HepG2 (cell line): ENCODE measurements around the gene PALM. TPM values are rescaled to one million over a fixed set of nuclear protein-coding genes. Genes with fewer than 3 reads are reported as not detected.

Source experiments
- HDAC2 ChIP-seq: sonication (generic); formaldehyde crosslinking; IDR thresholded peaks from 2 replicates; pipeline ENCODE4 v1.4.0; 2020; ENCODE audit warnings: missing genetic modification reagents
- HNRNPLL ChIP-seq: fragments of 200-400 bp; formaldehyde crosslinking; IDR thresholded peaks from 2 replicates; pipeline ENCODE4 v1.6.1; 2017; ENCODE audit warnings: mild to moderate bottlenecking, low read depth, low read length; ENCODE audit not compliant: poor library complexity, severe bottlenecking
- NR2F2 ChIP-seq: IDR thresholded peaks from 2 replicates; pipeline ENCODE4 v1.6.1; 2012; ENCODE audit warnings: low read depth, inconsistent platforms, borderline replicate concordance
- POLR2A ChIP-seq, 2 experiments: IDR thresholded peaks; 2 replicates each; pipeline ENCODE4 v1.6.1; 2011; ENCODE audit warnings: low read depth in 2 of 2, low read length in 2 of 2, mild to moderate bottlenecking in 1 of 2, moderate library complexity in 1 of 2; ENCODE audit not compliant: insufficient read depth in 1 of 2
- SAP130 ChIP-seq: IDR thresholded peaks from 2 replicates; pipeline ENCODE4 v1.6.1; 2016; ENCODE audit warnings: low read depth
- SNRNP70 ChIP-seq: fragments of 200-400 bp; formaldehyde crosslinking; IDR thresholded peaks from 2 replicates; pipeline ENCODE4 v1.6.1; 2017; ENCODE audit warnings: mild to moderate bottlenecking, low read depth, low read length, moderate library complexity
- TAF1 ChIP-seq: sonication (generic); formaldehyde crosslinking; IDR thresholded peaks from 2 replicates; pipeline ENCODE4 v1.4.0; 2020; ENCODE audit warnings: missing genetic modification reagents
- ZHX1 ChIP-seq: sonication (generic); formaldehyde crosslinking; IDR thresholded peaks from 2 replicates; pipeline ENCODE4 v1.8.1; 2022; ENCODE audit warnings: low read depth, mild to moderate bottlenecking, missing genetic modification reagents
- ZNF30 ChIP-seq: sonication (generic); formaldehyde crosslinking; IDR thresholded peaks from 2 replicates; pipeline ENCODE4 v1.5.0; 2020; ENCODE audit warnings: mild to moderate bottlenecking, missing genetic modification reagents
- ZNF441 ChIP-seq: sonication (generic); formaldehyde crosslinking; IDR thresholded peaks from 2 replicates; pipeline ENCODE4 v1.7.0; 2021; ENCODE audit warnings: missing genetic modification reagents, borderline replicate concordance
- ZNF615 ChIP-seq: sonication (generic); formaldehyde crosslinking; IDR thresholded peaks from 2 replicates; pipeline ENCODE4 v1.5.0; 2020; ENCODE audit warnings: mild to moderate bottlenecking, missing genetic modification reagents, borderline replicate concordance
- ZNF7 ChIP-seq: IDR thresholded peaks from 2 replicates; pipeline ENCODE4 v1.6.1; 2016; ENCODE audit warnings: missing biosample characterization, missing genetic modification reagents
- polyA plus RNA-seq, 8 experiments: library from polyadenylated mRNA; depleted of rRNA in 3 of 8; stranded (reverse) in 7 of 8; unstranded in 1 of 8; fragments of >200 nt; fragmentation: Illumina TruSeq in 4 of 8; extraction: Trizol in 4 of 8; gene quantifications; 2 replicates each; pipeline versions ENCODE4 v1.2.1 to v1.2.3, GENCODE V29; 2011 to 2016; ENCODE audit warnings: low read depth in 4 of 8, missing spikeins in 1 of 8, mixed read lengths in 1 of 8; ENCODE audit not compliant: insufficient read depth in 1 of 8
- total RNA-seq, 5 experiments: library from RNA; depleted of rRNA; stranded (reverse); fragments of >200 nt; fragmentation: Illumina TruSeq; extraction: Trizol; gene quantifications; 2 replicates each; pipeline ENCODE4 v1.2.3, GENCODE V29; 2016; ENCODE audit warnings: low read depth in 1 of 5
- TF ChIP-seq, protein P1 (sequence below): sonication (generic); formaldehyde crosslinking; IDR thresholded peaks from 2 replicates; pipeline ENCODE4 v1.5.0; 2020; ENCODE audit warnings: mild to moderate bottlenecking, missing genetic modification reagents, borderline replicate concordance
- TF ChIP-seq, protein P2 (sequence below): sonication (generic); IDR thresholded peaks from 2 replicates; pipeline ENCODE4 v1.6.1; 2016; ENCODE audit warnings: low read depth, borderline replicate concordance
- TF ChIP-seq, protein P3 (sequence below): sonication (generic); formaldehyde crosslinking; IDR thresholded peaks from 2 replicates; pipeline ENCODE4 v1.4.0; 2020; ENCODE audit warnings: mild to moderate bottlenecking, missing genetic modification reagents
- TF ChIP-seq, protein P4 (sequence below): IDR thresholded peaks from 2 replicates; pipeline ENCODE4 v1.6.1; 2016; ENCODE audit warnings: low read depth, missing genetic modification reagents, missing compliant biosample characterization

Gene PALM
- total and polyA plus RNA-seq, 2 of the 13 experiments (the other 11 are each of a cell fraction or from before 2014, with no cell fraction given), result 4.0 to 9.7 TPM

GRCh38 chr19:662207-662961 is 46.4 kb upstream of the PALM start (continued):
- no peak for TF ChIP-seq ZNF615
- no peak for TF ChIP-seq ZHX1 (CRISPR knock-in tag)
- TF ChIP-seq, protein P1, sequence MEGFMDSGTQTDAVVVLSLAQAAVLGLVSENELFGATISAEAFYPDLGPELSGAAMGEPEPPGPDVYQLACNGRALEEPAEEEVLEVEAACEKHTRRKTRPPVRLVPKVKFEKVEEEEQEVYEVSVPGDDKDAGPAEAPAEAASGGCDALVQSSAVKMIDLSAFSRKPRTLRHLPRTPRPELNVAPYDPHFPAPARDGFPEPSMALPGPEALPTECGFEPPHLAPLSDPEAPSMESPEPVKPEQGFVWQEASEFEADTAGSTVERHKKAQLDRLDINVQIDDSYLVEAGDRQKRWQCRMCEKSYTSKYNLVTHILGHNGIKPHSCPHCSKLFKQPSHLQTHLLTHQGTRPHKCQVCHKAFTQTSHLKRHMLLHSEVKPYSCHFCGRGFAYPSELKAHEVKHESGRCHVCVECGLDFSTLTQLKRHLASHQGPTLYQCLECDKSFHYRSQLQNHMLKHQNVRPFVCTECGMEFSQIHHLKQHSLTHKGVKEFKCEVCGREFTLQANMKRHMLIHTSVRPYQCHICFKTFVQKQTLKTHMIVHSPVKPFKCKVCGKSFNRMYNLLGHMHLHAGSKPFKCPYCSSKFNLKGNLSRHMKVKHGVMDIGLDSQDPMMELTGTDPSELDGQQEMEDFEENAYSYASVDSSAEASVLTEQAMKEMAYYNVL (CRISPR knock-in tag), result no peak
- peak; percentile 21; the same call in 1 of the 2 replicates for TF ChIP-seq HDAC2 (CRISPR knock-in tag)
- TF ChIP-seq SAP130 (CRISPR knock-in tag), result peak; percentile 79
- no peak for TF ChIP-seq SNRNP70
- TF ChIP-seq POLR2A (IDR thresholded peaks at IDR 0.05; ENCODE audit: insufficient read depth in 1 of 2, low read depth in 2 of 2, low read length in 2 of 2), result peak; percentile 47 to 51; a peak in 3 of 4 replicates
- no peak for TF ChIP-seq ZNF30
- 0 out of 2 replicates have a peak, but pooled peaks have one; percentile 7 for TF ChIP-seq NR2F2
- TF ChIP-seq, protein P2, sequence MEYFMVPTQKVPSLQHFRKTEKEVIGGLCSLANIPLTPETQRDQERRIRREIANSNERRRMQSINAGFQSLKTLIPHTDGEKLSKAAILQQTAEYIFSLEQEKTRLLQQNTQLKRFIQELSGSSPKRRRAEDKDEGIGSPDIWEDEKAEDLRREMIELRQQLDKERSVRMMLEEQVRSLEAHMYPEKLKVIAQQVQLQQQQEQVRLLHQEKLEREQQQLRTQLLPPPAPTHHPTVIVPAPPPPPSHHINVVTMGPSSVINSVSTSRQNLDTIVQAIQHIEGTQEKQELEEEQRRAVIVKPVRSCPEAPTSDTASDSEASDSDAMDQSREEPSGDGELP, result peak; percentile 15; the same call in 1 of the 2 replicates
- TF ChIP-seq, protein P3, sequence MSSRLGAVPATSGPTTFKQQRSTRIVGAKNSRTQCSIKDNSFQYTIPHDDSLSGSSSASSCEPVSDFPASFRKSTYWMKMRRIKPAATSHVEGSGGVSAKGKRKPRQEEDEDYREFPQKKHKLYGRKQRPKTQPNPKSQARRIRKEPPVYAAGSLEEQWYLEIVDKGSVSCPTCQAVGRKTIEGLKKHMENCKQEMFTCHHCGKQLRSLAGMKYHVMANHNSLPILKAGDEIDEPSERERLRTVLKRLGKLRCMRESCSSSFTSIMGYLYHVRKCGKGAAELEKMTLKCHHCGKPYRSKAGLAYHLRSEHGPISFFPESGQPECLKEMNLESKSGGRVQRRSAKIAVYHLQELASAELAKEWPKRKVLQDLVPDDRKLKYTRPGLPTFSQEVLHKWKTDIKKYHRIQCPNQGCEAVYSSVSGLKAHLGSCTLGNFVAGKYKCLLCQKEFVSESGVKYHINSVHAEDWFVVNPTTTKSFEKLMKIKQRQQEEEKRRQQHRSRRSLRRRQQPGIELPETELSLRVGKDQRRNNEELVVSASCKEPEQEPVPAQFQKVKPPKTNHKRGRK (CRISPR knock-in tag), result no peak
- peak; percentile 31; the same call in 1 of the 2 replicates for TF ChIP-seq TAF1 (CRISPR knock-in tag)
- no peak for TF ChIP-seq ZNF441 (CRISPR knock-in tag)
- no peak for TF ChIP-seq ZNF7 (CRISPR knock-in tag)
- TF ChIP-seq, protein P4, sequence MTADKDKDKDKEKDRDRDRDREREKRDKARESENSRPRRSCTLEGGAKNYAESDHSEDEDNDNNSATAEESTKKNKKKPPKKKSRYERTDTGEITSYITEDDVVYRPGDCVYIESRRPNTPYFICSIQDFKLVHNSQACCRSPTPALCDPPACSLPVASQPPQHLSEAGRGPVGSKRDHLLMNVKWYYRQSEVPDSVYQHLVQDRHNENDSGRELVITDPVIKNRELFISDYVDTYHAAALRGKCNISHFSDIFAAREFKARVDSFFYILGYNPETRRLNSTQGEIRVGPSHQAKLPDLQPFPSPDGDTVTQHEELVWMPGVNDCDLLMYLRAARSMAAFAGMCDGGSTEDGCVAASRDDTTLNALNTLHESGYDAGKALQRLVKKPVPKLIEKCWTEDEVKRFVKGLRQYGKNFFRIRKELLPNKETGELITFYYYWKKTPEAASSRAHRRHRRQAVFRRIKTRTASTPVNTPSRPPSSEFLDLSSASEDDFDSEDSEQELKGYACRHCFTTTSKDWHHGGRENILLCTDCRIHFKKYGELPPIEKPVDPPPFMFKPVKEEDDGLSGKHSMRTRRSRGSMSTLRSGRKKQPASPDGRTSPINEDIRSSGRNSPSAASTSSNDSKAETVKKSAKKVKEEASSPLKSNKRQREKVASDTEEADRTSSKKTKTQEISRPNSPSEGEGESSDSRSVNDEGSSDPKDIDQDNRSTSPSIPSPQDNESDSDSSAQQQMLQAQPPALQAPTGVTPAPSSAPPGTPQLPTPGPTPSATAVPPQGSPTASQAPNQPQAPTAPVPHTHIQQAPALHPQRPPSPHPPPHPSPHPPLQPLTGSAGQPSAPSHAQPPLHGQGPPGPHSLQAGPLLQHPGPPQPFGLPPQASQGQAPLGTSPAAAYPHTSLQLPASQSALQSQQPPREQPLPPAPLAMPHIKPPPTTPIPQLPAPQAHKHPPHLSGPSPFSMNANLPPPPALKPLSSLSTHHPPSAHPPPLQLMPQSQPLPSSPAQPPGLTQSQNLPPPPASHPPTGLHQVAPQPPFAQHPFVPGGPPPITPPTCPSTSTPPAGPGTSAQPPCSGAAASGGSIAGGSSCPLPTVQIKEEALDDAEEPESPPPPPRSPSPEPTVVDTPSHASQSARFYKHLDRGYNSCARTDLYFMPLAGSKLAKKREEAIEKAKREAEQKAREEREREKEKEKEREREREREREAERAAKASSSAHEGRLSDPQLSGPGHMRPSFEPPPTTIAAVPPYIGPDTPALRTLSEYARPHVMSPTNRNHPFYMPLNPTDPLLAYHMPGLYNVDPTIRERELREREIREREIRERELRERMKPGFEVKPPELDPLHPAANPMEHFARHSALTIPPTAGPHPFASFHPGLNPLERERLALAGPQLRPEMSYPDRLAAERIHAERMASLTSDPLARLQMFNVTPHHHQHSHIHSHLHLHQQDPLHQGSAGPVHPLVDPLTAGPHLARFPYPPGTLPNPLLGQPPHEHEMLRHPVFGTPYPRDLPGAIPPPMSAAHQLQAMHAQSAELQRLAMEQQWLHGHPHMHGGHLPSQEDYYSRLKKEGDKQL (CRISPR knock-in tag), result no peak
- no peak for TF ChIP-seq HNRNPLL
